K562 (cell line): Measurements from ENCODE around the gene RBM15.

Experiments
- CBFA2T2 ChIP-seq: fragments of 450-650 bp; conservative IDR thresholded peaks from 2 replicates; pipeline ENCODE4 v1.6.1; 2017; ENCODE audit warnings: mild to moderate bottlenecking
- GABPA ChIP-seq: fragments of 200-800 bp; sonication (Bioruptor generic); conservative IDR thresholded peaks from 2 replicates; pipeline ENCODE4 v1.6.1; 2016; ENCODE audit warnings: low read depth, missing genetic modification characterization, missing compliant biosample characterization
- MTA1 ChIP-seq: fragments of 450-650 bp; IDR thresholded peaks from 2 replicates; pipeline ENCODE4 v1.6.1; 2017; ENCODE audit warnings: borderline replicate concordance
- POLR2A ChIP-seq: fragments of 450-650 bp; conservative IDR thresholded peaks from 2 replicates; pipeline ENCODE4 v1.6.1; 2016
- POLR2AphosphoS5 ChIP-seq: IDR thresholded peaks from 2 replicates; pipeline ENCODE4 v1.6.1; 2011; ENCODE audit warnings: mild to moderate bottlenecking, low read depth, low read length, moderate library complexity; ENCODE audit not compliant: control insufficient read depth, insufficient read depth
- RBM34 ChIP-seq: fragments of 200-400 bp; formaldehyde crosslinking; IDR thresholded peaks from 2 replicates; pipeline ENCODE4 v1.6.1; 2018; ENCODE audit warnings: low read length, borderline replicate concordance; ENCODE audit not compliant: insufficient read depth
- SAP30 ChIP-seq: fragments of 200-600 bp; sonication (generic); IDR thresholded peaks from 2 replicates; pipeline ENCODE4 v1.6.1; 2012; ENCODE audit warnings: borderline replicate concordance, low read depth, mild to moderate bottlenecking, moderate library complexity, low read length, control low read depth, inconsistent platforms; ENCODE audit not compliant: insufficient read depth, poor library complexity, severe bottlenecking
- TAF15 ChIP-seq: fragments of 200-400 bp; formaldehyde crosslinking; IDR thresholded peaks from 2 replicates; pipeline ENCODE4 v1.6.1; 2017; ENCODE audit warnings: mild to moderate bottlenecking, low read depth, low read length, moderate library complexity
- TF ChIP-seq, protein P1 (sequence below): fragments of 250-450 bp; sonication (Bioruptor Pico); IDR thresholded peaks from 2 replicates; pipeline ENCODE4 v1.5.0; 2021; ENCODE audit warnings: mild to moderate bottlenecking, borderline replicate concordance
- TF ChIP-seq, protein P2 (sequence below): fragments of 450-650 bp; formaldehyde crosslinking; IDR thresholded peaks from 2 replicates; pipeline ENCODE4 v1.4.0; 2022; ENCODE audit warnings: missing genetic modification characterization

DNA sequence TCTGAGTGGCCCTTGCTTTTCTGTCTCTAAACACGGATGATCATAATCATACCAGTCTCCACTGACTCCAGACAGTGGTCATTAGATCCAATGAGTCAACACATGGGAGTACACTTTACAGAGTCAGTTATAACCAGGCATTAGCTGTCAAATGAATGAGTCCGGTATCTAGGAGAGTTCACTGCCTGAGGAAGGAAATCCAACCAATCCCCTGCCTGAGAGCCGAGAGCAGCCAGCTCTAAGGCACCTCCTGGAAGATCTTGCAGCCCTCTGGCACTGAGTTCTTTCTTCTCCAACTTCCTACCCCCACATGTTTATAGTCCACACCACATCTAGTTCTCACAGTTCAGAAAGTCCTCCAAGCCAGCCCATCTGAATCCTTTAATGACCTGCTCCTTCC lies 29.4 kb upstream of the RBM15 start:
- TF ChIP-seq POLR2A: no peak
- TF ChIP-seq TAF15: no peak
- TF ChIP-seq, protein P1, sequence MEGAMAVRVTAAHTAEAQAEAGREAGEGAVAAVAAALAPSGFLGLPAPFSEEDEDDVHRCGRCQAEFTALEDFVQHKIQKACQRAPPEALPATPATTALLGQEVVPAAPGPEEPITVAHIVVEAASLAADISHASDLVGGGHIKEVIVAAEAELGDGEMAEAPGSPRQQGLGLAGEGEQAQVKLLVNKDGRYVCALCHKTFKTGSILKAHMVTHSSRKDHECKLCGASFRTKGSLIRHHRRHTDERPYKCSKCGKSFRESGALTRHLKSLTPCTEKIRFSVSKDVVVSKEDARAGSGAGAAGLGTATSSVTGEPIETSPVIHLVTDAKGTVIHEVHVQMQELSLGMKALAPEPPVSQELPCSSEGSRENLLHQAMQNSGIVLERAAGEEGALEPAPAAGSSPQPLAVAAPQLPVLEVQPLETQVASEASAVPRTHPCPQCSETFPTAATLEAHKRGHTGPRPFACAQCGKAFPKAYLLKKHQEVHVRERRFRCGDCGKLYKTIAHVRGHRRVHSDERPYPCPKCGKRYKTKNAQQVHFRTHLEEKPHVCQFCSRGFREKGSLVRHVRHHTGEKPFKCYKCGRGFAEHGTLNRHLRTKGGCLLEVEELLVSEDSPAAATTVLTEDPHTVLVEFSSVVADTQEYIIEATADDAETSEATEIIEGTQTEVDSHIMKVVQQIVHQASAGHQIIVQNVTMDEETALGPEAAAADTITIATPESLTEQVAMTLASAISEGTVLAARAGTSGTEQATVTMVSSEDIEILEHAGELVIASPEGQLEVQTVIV (CRISPR knock-in tag): no peak
- TF ChIP-seq, protein P2, sequence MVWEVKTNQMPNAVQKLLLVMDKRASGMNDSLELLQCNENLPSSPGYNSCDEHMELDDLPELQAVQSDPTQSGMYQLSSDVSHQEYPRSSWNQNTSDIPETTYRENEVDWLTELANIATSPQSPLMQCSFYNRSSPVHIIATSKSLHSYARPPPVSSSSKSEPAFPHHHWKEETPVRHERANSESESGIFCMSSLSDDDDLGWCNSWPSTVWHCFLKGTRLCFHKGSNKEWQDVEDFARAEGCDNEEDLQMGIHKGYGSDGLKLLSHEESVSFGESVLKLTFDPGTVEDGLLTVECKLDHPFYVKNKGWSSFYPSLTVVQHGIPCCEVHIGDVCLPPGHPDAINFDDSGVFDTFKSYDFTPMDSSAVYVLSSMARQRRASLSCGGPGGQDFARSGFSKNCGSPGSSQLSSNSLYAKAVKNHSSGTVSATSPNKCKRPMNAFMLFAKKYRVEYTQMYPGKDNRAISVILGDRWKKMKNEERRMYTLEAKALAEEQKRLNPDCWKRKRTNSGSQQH (CRISPR knock-in tag): no peak
- no peak for TF ChIP-seq SAP30
- no peak for TF ChIP-seq GABPA (tag)
- TF ChIP-seq POLR2AphosphoS5: no peak
- TF ChIP-seq MTA1: no peak
- no peak for TF ChIP-seq CBFA2T2
- no peak for TF ChIP-seq RBM34
